Smooth muscle cell (in vitro differentiated cells): ENCODE results near the gene ATP6V1E1. TPM values are rescaled to one million over a fixed set of nuclear protein-coding genes. Genes with fewer than 3 reads are reported as not detected.

Experiments
- DNase-seq: peaks from one replicate; lab custom pipeline; 2025; ENCODE audit not compliant: unreplicated experiment; lab: John Stamatoyannopoulos, UW
- H2AFZ ChIP-seq: fragments of 200-600 bp; sonication (generic); 2 replicates; pipeline ENCODE4 v1.6.0; 2016; ENCODE audit warnings: antibody characterized with exemption, low read depth, mild to moderate bottlenecking
- H3F3A ChIP-seq: fragments of 200-600 bp; sonication (generic); 2 replicates; pipeline ENCODE4 v1.6.0; 2017; ENCODE audit warnings: antibody characterized with exemption, low read depth
- H3K27ac ChIP-seq: fragments of 200-600 bp; sonication (generic); 2 replicates; pipeline ENCODE4 v1.5.1; 2016; ENCODE audit warnings: low read depth, mild to moderate bottlenecking
- H3K27me3 ChIP-seq: fragments of 200-600 bp; sonication (generic); 2 replicates; pipeline ENCODE4 v1.6.1; 2016; ENCODE audit warnings: low read depth, mild to moderate bottlenecking
- H3K36me3 ChIP-seq: fragments of 200-600 bp; sonication (generic); 2 replicates; pipeline ENCODE4 v1.5.1; 2016; ENCODE audit warnings: low read depth
- H3K4me1 ChIP-seq: fragments of 200-600 bp; sonication (generic); 2 replicates; pipeline ENCODE4 v1.5.1; 2016; ENCODE audit warnings: low read depth
- H3K4me2 ChIP-seq: fragments of 200-600 bp; sonication (generic); 2 replicates; pipeline ENCODE4 v1.6.0; 2016; ENCODE audit warnings: mild to moderate bottlenecking
- H3K4me3 ChIP-seq: fragments of 200-600 bp; sonication (generic); 2 replicates; pipeline ENCODE4 v1.5.1; 2016; ENCODE audit warnings: mild to moderate bottlenecking
- H3K79me2 ChIP-seq: fragments of 200-600 bp; sonication (generic); 2 replicates; pipeline ENCODE4 v1.6.0; 2016; ENCODE audit warnings: low read depth, mild to moderate bottlenecking
- H3K9ac ChIP-seq: fragments of 200-600 bp; sonication (generic); 2 replicates; pipeline ENCODE4 v1.6.0; 2016; ENCODE audit warnings: low read depth
- H3K9me3 ChIP-seq: fragments of 200-600 bp; sonication (generic); replicated peaks from 2 replicates; pipeline ENCODE4 v1.5.1; 2016; ENCODE audit warnings: low read depth
- H4K20me1 ChIP-seq: fragments of 200-600 bp; sonication (generic); 2 replicates; pipeline ENCODE4 v1.6.0; 2016; ENCODE audit warnings: low read depth
- WGBS: methylation state at CpG from one replicate; pipeline ENCODE4 v1.1.7; 2016; ENCODE audit warnings: low lambda C conversion rate; 5-methylcytosine and 5-hydroxymethylcytosine counted together
- polyA plus RNA-seq: library from polyadenylated mRNA; unstranded; fragments of >200 nt; fragmentation: Nextera tagmentation; extraction: Ambion mirVana; gene quantifications from 2 replicates; pipeline ENCODE4 v1.2.1, GENCODE V29; 2016
- total RNA-seq: library from RNA; depleted of rRNA; stranded (reverse); fragments of >200 nt; gene quantifications from 2 replicates; pipeline ENCODE4 v1.2.3, GENCODE V29; 2014
- TF ChIP-seq, protein P1 (sequence below): fragments of 200-600 bp; sonication (generic); IDR thresholded peaks from 2 replicates; pipeline ENCODE4 v1.5.1; 2017; ENCODE audit warnings: borderline replicate concordance, mild to moderate bottlenecking, antibody characterized with exemption; ENCODE audit not compliant: insufficient read depth, poor library complexity, severe bottlenecking

ATP6V1E1 gene
- total and polyA plus RNA-seq, 2 experiments from 2014 or later: 85.7 to 117 TPM

DNA sequence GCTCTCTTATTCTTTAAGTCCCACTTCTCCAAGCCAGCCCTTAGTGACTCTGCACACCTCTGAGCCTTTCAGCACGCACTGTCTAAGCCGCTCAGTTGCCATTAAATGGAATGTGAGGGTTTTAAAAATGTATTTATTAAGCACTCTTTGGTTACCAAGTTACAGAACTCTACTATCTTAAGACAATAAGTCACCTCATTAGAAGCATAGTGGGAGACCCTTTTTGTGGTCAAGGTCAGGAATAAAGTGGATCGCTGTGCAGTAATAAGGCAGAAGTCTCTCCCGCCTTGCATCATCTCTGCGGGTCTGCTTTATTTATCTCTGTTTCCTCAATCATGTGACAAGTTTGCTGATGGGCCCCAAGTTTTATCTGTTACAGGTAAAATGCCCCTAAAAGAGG is 53.4 kb downstream of the ATP6V1E1 start:
- Histone ChIP-seq H3K4me3 (no peak overlapping the region), H3K9me3 (no peaks in the 10 kb centered on the region), H4K20me1 (no peaks in the 10 kb centered on the region), H3K4me1 (no peaks in the 10 kb centered on the region), H3K27ac (no peak overlapping the region), H3K9ac (no peak overlapping the region), H3F3A (no peaks in the 10 kb centered on the region), H3K79me2 (no peaks in the 10 kb centered on the region), H3K27me3 (no peaks in the 10 kb centered on the region), H2AFZ (no peak overlapping the region), H3K36me3 (no peaks in the 10 kb centered on the region), H3K4me2 (no peak overlapping the region)
- TF ChIP-seq, protein P1, sequence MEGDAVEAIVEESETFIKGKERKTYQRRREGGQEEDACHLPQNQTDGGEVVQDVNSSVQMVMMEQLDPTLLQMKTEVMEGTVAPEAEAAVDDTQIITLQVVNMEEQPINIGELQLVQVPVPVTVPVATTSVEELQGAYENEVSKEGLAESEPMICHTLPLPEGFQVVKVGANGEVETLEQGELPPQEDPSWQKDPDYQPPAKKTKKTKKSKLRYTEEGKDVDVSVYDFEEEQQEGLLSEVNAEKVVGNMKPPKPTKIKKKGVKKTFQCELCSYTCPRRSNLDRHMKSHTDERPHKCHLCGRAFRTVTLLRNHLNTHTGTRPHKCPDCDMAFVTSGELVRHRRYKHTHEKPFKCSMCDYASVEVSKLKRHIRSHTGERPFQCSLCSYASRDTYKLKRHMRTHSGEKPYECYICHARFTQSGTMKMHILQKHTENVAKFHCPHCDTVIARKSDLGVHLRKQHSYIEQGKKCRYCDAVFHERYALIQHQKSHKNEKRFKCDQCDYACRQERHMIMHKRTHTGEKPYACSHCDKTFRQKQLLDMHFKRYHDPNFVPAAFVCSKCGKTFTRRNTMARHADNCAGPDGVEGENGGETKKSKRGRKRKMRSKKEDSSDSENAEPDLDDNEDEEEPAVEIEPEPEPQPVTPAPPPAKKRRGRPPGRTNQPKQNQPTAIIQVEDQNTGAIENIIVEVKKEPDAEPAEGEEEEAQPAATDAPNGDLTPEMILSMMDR: no peak
- no peak for DNase-seq
- WGBS: 91% methylated on average over 5 of the region's 5 CpGs

DNA sequence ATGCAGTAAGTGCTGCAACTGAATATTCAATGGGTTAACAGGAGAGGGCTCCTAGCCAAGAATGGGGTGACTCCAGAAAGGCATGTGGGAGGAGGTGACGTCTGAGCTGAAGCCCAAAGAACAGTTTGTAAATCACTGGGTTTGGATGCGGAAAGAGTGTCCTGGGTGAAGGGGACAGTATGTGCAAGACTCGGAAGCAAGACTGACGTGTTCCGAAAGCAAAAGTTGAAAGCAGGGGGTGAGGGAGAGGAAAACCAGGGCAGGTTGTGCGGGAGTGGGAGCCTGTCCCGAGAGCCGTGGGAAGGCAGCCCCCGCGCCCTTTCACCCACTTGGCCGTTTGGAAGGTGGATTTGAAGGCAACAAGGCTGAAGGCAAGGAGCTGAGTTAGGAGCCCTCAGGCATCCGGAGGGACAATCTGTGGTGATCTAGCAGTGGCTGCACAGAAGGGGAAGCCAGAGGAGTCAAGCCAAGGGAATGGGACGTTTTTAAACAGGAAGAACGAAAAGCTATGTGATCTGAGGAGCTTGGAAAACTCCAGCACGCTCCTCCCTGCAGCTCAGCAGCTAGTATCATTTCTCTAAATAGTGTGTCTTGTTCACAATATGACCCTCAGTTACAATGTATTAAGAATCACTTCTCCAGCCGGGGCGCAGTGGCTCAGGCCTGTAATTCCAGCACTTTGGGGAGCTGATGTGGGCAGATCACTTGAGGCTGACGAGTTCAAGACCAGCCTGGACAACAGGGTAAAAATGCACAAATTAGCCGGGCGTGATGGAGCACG is 57.5 kb downstream of the ATP6V1E1 start:
- H3F3A ChIP-seq: no peaks in the 10 kb centered on the region
- no peak overlapping the region for H3K27ac ChIP-seq
- DNase-seq: no peak
- H4K20me1 ChIP-seq: no peaks in the 10 kb centered on the region
- TF ChIP-seq, protein P1: no peak
- no peak overlapping the region for H2AFZ ChIP-seq
- H3K79me2 ChIP-seq: no peaks in the 10 kb centered on the region
- no peaks in the 10 kb centered on the region for H3K27me3 ChIP-seq
- H3K4me1 ChIP-seq: no peaks in the 10 kb centered on the region
- H3K36me3 ChIP-seq: no peaks in the 10 kb centered on the region
- H3K9me3 ChIP-seq: no peaks in the 10 kb centered on the region
- H3K4me2 ChIP-seq: no peak overlapping the region
- WGBS: 65% methylated on average over 19 of the region's 21 CpGs
- no peak overlapping the region for H3K4me3 ChIP-seq
- no peak overlapping the region for H3K9ac ChIP-seq

DNA sequence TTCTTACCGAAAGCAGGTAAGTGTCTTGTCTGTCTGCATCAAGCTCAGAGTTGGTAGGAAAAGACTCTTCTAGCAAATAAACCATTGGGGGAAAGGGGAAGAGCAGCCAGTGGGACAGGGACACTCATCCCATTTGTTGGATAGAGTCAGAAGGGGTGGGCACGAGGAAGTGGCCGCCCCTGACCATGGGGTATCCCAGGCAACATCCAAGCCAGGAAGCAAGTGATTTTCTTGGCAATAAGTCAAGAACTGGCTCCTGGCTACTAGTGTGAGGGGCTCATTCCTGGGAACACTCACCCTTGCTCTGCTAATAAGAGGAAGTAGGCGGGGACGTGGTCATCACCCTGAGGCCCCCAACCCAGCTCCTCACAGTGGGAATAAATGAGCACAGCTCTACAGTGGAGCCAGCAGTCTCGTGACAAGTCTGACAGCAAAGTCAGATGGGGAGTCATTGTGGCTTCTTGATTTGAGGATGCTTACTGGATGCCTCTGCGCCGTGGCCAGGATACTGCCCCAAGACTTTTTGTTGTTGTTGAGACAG is 58.5 kb downstream of the ATP6V1E1 start:
- 70% methylated on average over 8 of the region's 8 CpGs for WGBS
- Histone ChIP-seq H3K4me1 (no peaks in the 10 kb centered on the region), H3K79me2 (no peaks in the 10 kb centered on the region), H3K9me3 (no peaks in the 10 kb centered on the region), H3K27me3 (no peaks in the 10 kb centered on the region), H4K20me1 (no peaks in the 10 kb centered on the region), H3K36me3 (no peaks in the 10 kb centered on the region), H3K27ac (no peak overlapping the region), H3F3A (no peaks in the 10 kb centered on the region), H3K9ac (no peak overlapping the region), H2AFZ (no peak overlapping the region), H3K4me3 (no peak overlapping the region), H3K4me2 (no peak overlapping the region)
- TF ChIP-seq, protein P1: no peak
- DNase-seq: no peak
